H9 (cell line): ENCODE results near the gene IFI27L1. TPM values are rescaled to one million over a fixed set of nuclear protein-coding genes. Genes with fewer than 3 reads are reported as not detected.

Experiments
- DNase-seq: peaks from one replicate; pipeline ENCODE4 v3.0.0-alpha.2; 2017
- H2AFZ ChIP-seq: one replicate; pipeline ENCODE4 v1.6.1; 2013; ENCODE audit warnings: mild to moderate bottlenecking, low read length, control low read depth, moderate library complexity
- H2AK5ac ChIP-seq: 2 replicates; pipeline ENCODE4 v1.6.1; 2013; ENCODE audit warnings: low read length, control low read depth, mixed read lengths; ENCODE audit not compliant: insufficient read length
- H2BK120ac ChIP-seq: one replicate; pipeline ENCODE4 v1.6.1; 2013; ENCODE audit warnings: low read depth, mild to moderate bottlenecking, low read length, control low read depth, inconsistent platforms; ENCODE audit not compliant: poor library complexity, severe bottlenecking
- H2BK12ac ChIP-seq: 2 replicates; pipeline ENCODE4 v1.6.1; 2013; ENCODE audit warnings: low read length, control low read depth, mixed read lengths, low read depth; ENCODE audit not compliant: insufficient read length
- H2BK15ac ChIP-seq: 2 replicates; pipeline ENCODE4 v1.6.1; 2013; ENCODE audit warnings: low read depth, low read length, control low read depth
- H2BK20ac ChIP-seq: one replicate; pipeline ENCODE4 v1.6.1; 2013; ENCODE audit warnings: low read depth, mild to moderate bottlenecking, low read length, control low read depth, inconsistent platforms; ENCODE audit not compliant: poor library complexity, severe bottlenecking
- H2BK5ac ChIP-seq: 2 replicates; pipeline ENCODE4 v1.6.1; 2013; ENCODE audit warnings: low read length, control low read depth, mixed read lengths; ENCODE audit not compliant: insufficient read length
- H3K14ac ChIP-seq: 2 replicates; pipeline ENCODE4 v1.6.1; 2013; ENCODE audit warnings: low read length, control low read depth; ENCODE audit not compliant: insufficient read depth
- H3K18ac ChIP-seq: 2 replicates; pipeline ENCODE4 v1.6.1; 2013; ENCODE audit warnings: low read depth, mild to moderate bottlenecking, mixed read lengths, low read length, control low read depth; ENCODE audit not compliant: insufficient read length
- H3K23ac ChIP-seq: 2 replicates; pipeline ENCODE4 v1.6.1; 2013; ENCODE audit warnings: low read length, control low read depth, mixed read lengths, low read depth; ENCODE audit not compliant: insufficient read length
- H3K23me2 ChIP-seq: 2 replicates; pipeline ENCODE4 v1.6.1; 2013; ENCODE audit warnings: low read depth, mild to moderate bottlenecking, mixed read lengths, low read length, control low read depth; ENCODE audit not compliant: insufficient read length, poor library complexity, severe bottlenecking
- H3K27ac ChIP-seq: 2 replicates; pipeline ENCODE4 v1.5.1; 2013; ENCODE audit warnings: low read length, control low read depth, mixed read lengths, low read depth; ENCODE audit not compliant: insufficient read length
- H3K27me3 ChIP-seq: 2 replicates; pipeline ENCODE4 v1.6.1; 2013; ENCODE audit warnings: low read length, control low read depth, inconsistent platforms; ENCODE audit not compliant: insufficient read depth
- H3K4ac ChIP-seq: 2 replicates; pipeline ENCODE4 v1.6.1; 2013; ENCODE audit warnings: low read depth, mild to moderate bottlenecking, control low read depth, inconsistent platforms, low read length, moderate library complexity
- H3K4me1 ChIP-seq: 2 replicates; pipeline ENCODE4 v1.6.1; 2013; ENCODE audit warnings: low read length, control low read depth, inconsistent platforms; ENCODE audit not compliant: insufficient read depth
- H3K4me2 ChIP-seq: 2 replicates; pipeline ENCODE4 v1.6.1; 2013; ENCODE audit warnings: low read length, control low read depth, mixed read lengths; ENCODE audit not compliant: insufficient read length, insufficient read depth
- H3K56ac ChIP-seq: 2 replicates; pipeline ENCODE4 v1.6.1; 2013; ENCODE audit warnings: low read depth, mild to moderate bottlenecking, mixed read lengths, low read length, control low read depth; ENCODE audit not compliant: insufficient read length
- H3K79me1 ChIP-seq: 2 replicates; pipeline ENCODE4 v1.6.1; 2013; ENCODE audit warnings: low read depth, mild to moderate bottlenecking, moderate library complexity, low read length, control low read depth, inconsistent platforms; ENCODE audit not compliant: insufficient read depth, poor library complexity, severe bottlenecking
- H3K79me2 ChIP-seq: 2 replicates; pipeline ENCODE4 v1.6.1; 2013; ENCODE audit warnings: low read length, control low read depth, inconsistent platforms; ENCODE audit not compliant: insufficient read depth
- H3K9ac ChIP-seq: 2 replicates; pipeline ENCODE4 v1.6.1; 2013; ENCODE audit warnings: low read length, control low read depth, mixed read lengths; ENCODE audit not compliant: insufficient read length; ENCODE audit errors: extremely low read depth
- H3K9me3 ChIP-seq: one replicate; pipeline ENCODE4 v1.6.1; 2013; ENCODE audit warnings: low read depth, low read length, inconsistent platforms; ENCODE audit not compliant: control insufficient read depth
- H3T11ph ChIP-seq: one replicate; pipeline ENCODE4 v1.6.1; 2013; ENCODE audit warnings: mild to moderate bottlenecking, low read length, control low read depth, inconsistent platforms
- H4K20me1 ChIP-seq: one replicate; pipeline ENCODE4 v1.6.1; 2013; ENCODE audit not compliant: control insufficient read depth, insufficient read length, insufficient read depth
- H4K5ac ChIP-seq: 2 replicates; pipeline ENCODE4 v1.6.1; 2013; ENCODE audit warnings: low read depth, mild to moderate bottlenecking, mixed read lengths, low read length, control low read depth; ENCODE audit not compliant: insufficient read length
- H4K8ac ChIP-seq: replicated peaks from 2 replicates; pipeline ENCODE4 v1.6.1; 2013; ENCODE audit warnings: low read length, control low read depth, mixed read lengths, low read depth; ENCODE audit not compliant: insufficient read length
- H4K91ac ChIP-seq: 2 replicates; pipeline ENCODE4 v1.6.1; 2013; ENCODE audit warnings: low read depth, mild to moderate bottlenecking, moderate library complexity, mixed read lengths, low read length, control low read depth; ENCODE audit not compliant: insufficient read length
- H3K27ac Mint-ChIP-seq, 3 experiments: 2 replicates in 2 of 3; 3 replicates in 1 of 3; pipeline ENCODE4 v1.8.0; 2020 to 2021; ENCODE audit warnings: mixed read lengths in 3 of 3, mild to moderate bottlenecking in 1 of 3, moderate library complexity in 1 of 3
- H3K27me3 Mint-ChIP-seq: 2 replicates; pipeline ENCODE4 v1.8.0; 2021; ENCODE audit warnings: low read depth, mild to moderate bottlenecking, moderate library complexity, mixed read lengths
- H3K36me3 Mint-ChIP-seq, 3 experiments: 2 replicates in 2 of 3; 3 replicates in 1 of 3; pipeline ENCODE4 v1.8.0; 2020 to 2021; ENCODE audit warnings: low read depth in 3 of 3, mixed read lengths in 3 of 3; ENCODE audit not compliant: insufficient read depth in 1 of 3
- H3K4me1 Mint-ChIP-seq, 2 experiments: 2 replicates each; pipeline ENCODE4 v1.8.0; 2020; ENCODE audit warnings: mixed read lengths in 2 of 2
- H3K4me3 Mint-ChIP-seq, 2 experiments: 2 replicates in 1 of 2; 3 replicates in 1 of 2; pipeline ENCODE4 v1.8.0; 2020 to 2021; ENCODE audit warnings: mild to moderate bottlenecking in 2 of 2, mixed read lengths in 2 of 2, moderate library complexity in 1 of 2
- H3K9me3 Mint-ChIP-seq, 2 experiments: 2 replicates in 1 of 2; 3 replicates in 1 of 2; pipeline ENCODE4 v1.8.0; 2020; ENCODE audit warnings: mild to moderate bottlenecking in 2 of 2, mixed read lengths in 2 of 2, moderate library complexity in 1 of 2
- CTCF ChIP-seq: fragments of 200-600 bp; sonication (generic); conservative IDR thresholded peaks from 3 replicates; pipeline ENCODE4 v1.8.0; 2021; ENCODE audit warnings: antibody characterized with exemption, mild to moderate bottlenecking
- WGBS: extraction: QIAGEN DNeasy Blood & Tissue Kit; methylation state at CpG from one replicate; pipeline ENCODE4 v1.1.7; 2013; ENCODE audit warnings: missing lambda C conversion rate, low lambda C conversion rate, mixed read lengths; ENCODE audit not compliant: insufficient read length; ENCODE audit errors: extremely low coverage; 5-methylcytosine and 5-hydroxymethylcytosine counted together
- total RNA-seq: library from RNA; stranded (reverse); gene quantifications from 2 replicates; pipeline ENCODE4 v1.2.1, GENCODE V29; 2021

Gene IFI27L1
- total RNA-seq, 1 experiment from 2014 or later, result 27.4 TPM

DNA sequence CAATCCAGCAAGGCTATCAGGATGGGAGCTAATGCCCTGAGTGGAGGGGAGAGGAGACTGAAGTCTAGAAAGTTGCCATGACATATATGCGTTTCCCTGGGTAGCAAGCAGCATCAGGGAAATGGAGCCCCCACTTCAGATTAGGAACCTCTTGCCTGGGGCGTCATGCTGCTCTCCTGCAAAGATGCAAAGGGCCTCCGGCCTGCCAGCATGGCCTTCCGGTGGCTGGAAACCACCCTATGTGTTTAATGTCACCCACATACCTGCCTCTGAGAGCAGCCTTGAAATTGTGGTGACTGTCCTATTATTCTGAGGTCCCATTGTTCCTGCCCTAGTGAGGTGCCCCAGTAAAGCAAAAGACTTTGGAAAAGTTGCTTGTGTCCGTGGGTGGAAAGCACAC lies 58.3 kb downstream of the IFI27L1 start:
- Histone ChIP-seq H3T11ph (no peak overlapping the region), H4K20me1 (no peaks in the 10 kb centered on the region), H3K79me2 (no peaks in the 10 kb centered on the region), H3K23me2 (peaks cover 2% of the 10 kb centered on the region), H3K4me1 (peaks cover 4% of the 10 kb centered on the region; the same call in 1 of the 2 replicates), H3K27me3 (no peaks in the 10 kb centered on the region), H2BK5ac (no peak overlapping the region), H3K23ac (no peak overlapping the region), H3K56ac (no peak overlapping the region), H3K4me2 (no peak overlapping the region), H2BK15ac (no peak overlapping the region), H2BK20ac (no peak overlapping the region), H3K27ac (no peak overlapping the region), H4K91ac (no peak overlapping the region), H3K14ac (no peak overlapping the region), H4K8ac (no peak overlapping the region), H2AFZ (no peak overlapping the region), H2BK12ac (no peak overlapping the region), H4K5ac (no peak overlapping the region), H2BK120ac (no peak overlapping the region), H3K9me3 (no peaks in the 10 kb centered on the region), H2AK5ac (no peak overlapping the region), H3K79me1 (no peaks in the 10 kb centered on the region), H3K9ac (no peak overlapping the region), H3K4ac (no peak overlapping the region), H3K18ac (no peak overlapping the region)
- H3K4me1 Mint-ChIP-seq, result peaks cover 17 to 20% of the 10 kb centered on the region in 2 experiments
- H3K27ac Mint-ChIP-seq, result no peak overlapping the region
- H3K9me3 Mint-ChIP-seq, result peaks cover 14 to 15% of the 10 kb centered on the region in 2 experiments
- H3K4me3 Mint-ChIP-seq, result no peak overlapping the region
- peaks cover 0 to 18% (median 6%) of the 10 kb centered on the region in 3 experiments; a peak in 4 of 7 replicates for H3K36me3 Mint-ChIP-seq
- H3K27me3 Mint-ChIP-seq, result peaks cover 12% of the 10 kb centered on the region
- TF ChIP-seq CTCF, result no peak
- DNase-seq, result no peak
- WGBS, result no CpG with 5 or more reads among the region's 5 CpGs
